A673 (cell line): ENCODE results near the gene LMAN2.

Source experiments
- CTCF ChIP-seq: fragments of 300-800, 200-600 bp; sonication (generic); conservative IDR thresholded peaks from 2 replicates; pipeline ENCODE4 v1.5.1; 2017; ENCODE audit warnings: low read depth, mild to moderate bottlenecking, antibody characterized with exemption, low read length, moderate library complexity, mixed read lengths
- EZH2 ChIP-seq: fragments of 200-600 bp; sonication (generic); IDR thresholded peaks from 2 replicates; pipeline ENCODE4 v1.6.1; 2017; ENCODE audit warnings: borderline replicate concordance, low read depth, mild to moderate bottlenecking, mixed read lengths, antibody characterized with exemption, low read length; ENCODE audit not compliant: poor library complexity, severe bottlenecking

- TF ChIP-seq CTCF (no peak), EZH2 (no peak)
Observed at GRCh38 chr5:177385720-177386119, 34.3 kb upstream of the LMAN2 start.
